SK-N-MC (cell line): ENCODE results near the gene HOMER3.
"Not testable (repeated sequence)": the region's sequence is repeated elsewhere in the genome, so short reads cannot be mapped to it uniquely, and the experiment has no call there.

Experiments
- DNase-seq: peaks from one replicate; pipeline ENCODE4 v3.0.0-alpha.2; 2011; ENCODE audit warnings: low read depth, low spot score
- H3K27ac ChIP-seq: fragments of 200-600 bp; sonication (generic); 2 replicates; pipeline ENCODE4 v1.5.1; 2016; ENCODE audit warnings: mixed run types
- H3K36me3 ChIP-seq: fragments of 200-600 bp; sonication (generic); 2 replicates; pipeline ENCODE4 v1.6.1; 2017; ENCODE audit warnings: antibody characterized with exemption, low read length, mixed read lengths; ENCODE audit not compliant: insufficient read depth
- H3K4me3 ChIP-seq: fragments of 200-600 bp; sonication (generic); 2 replicates; pipeline ENCODE4 v1.5.1; 2016
- H3K9ac ChIP-seq: fragments of 200-600 bp; sonication (generic); 2 replicates; pipeline ENCODE4 v1.8.0; 2017; ENCODE audit warnings: mixed run types, mixed read lengths; ENCODE audit not compliant: insufficient read length
- H3K9me3 ChIP-seq: fragments of 200-600 bp; sonication (generic); 2 replicates; pipeline ENCODE4 v1.6.1; 2017; ENCODE audit warnings: low read depth, mild to moderate bottlenecking, antibody characterized with exemption, low read length, moderate library complexity, mixed read lengths
- EZH2 ChIP-seq: fragments of 200-600 bp; sonication (generic); IDR thresholded peaks from one replicate; pipeline ENCODE4 v1.6.1; 2017; ENCODE audit warnings: antibody characterized with exemption
- FOXP2 ChIP-seq: optimal IDR thresholded peaks from 2 replicates; pipeline ENCODE3; 2011; ENCODE audit warnings: mild to moderate bottlenecking, moderate library complexity; ENCODE audit not compliant: insufficient read depth; ENCODE audit errors: extremely low read length, control extremely low read depth
- POLR2AphosphoS5 ChIP-seq: IDR thresholded peaks from 2 replicates; pipeline ENCODE4 v1.6.1; 2012; ENCODE audit warnings: mild to moderate bottlenecking, low read depth, low read length, borderline replicate concordance

Gene HOMER3

DNA sequence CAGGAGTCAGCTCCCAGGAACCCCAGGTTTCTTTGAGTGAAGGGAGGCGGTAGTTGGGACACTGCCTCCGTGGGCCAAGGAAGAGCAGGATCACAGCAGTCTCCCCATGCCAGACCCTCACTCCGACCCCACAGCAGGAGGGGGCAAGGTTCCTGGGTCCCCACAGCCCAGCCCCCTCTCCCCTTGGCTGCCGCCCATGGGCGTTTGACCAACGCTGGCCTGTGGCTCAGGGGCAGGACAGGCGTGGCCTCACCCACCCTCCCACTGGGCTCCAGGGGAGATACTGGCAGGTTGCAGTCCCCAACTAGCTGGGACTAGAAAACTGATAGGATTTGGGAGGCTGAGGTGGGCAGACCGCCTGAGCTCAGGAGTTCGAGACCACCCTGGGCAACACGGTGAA lies 31.0 kb downstream of the HOMER3 start:
- no peak overlapping the region for H3K4me3 ChIP-seq
- no peak overlapping the region for H3K9ac ChIP-seq
- H3K9me3 ChIP-seq, result no peaks in the 10 kb centered on the region
- H3K36me3 ChIP-seq, result no peaks in the 10 kb centered on the region; the same call in 1 of the 2 replicates
- no peak for TF ChIP-seq EZH2
- no peak for TF ChIP-seq POLR2AphosphoS5
- TF ChIP-seq FOXP2, result no peak
- no peak overlapping the region for H3K27ac ChIP-seq
- DNase-seq, result no peak

DNA sequence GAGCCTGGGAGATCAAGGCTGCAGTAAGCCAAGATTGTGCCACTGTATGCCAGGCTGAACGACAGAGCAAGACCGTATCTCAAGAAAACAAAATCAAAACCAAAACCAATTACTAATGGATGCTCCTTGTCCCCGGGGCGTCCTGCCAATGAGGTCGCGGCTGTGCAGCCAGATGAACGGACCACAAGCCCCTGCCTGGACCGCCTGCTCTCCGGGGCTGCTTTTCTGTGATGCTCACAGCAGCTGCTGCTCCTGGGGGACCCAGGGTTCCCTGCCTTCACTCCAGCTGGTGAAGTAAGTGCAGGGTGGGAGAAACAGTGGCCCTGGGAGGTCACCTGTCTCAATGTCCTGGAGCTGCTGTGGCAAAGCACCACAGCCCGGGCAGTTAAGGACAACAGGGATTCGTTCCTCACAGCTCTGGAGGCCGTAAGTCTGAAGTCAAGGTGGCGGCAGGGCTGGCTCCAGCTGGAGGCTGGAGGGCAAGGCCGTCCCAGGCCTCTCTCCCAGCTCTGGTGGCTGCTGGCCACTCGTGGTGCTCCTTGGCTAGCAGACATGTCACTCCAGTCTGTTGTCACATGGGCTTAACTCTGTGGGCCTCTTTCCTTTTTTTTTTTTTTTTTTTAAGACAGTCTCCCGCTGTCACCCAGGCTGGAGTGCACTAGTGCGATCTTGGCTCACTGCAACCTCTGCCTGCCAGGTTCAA lies 31.9 kb downstream of the HOMER3 start:
- no peak for TF ChIP-seq FOXP2
- TF ChIP-seq EZH2, result no peak
- no peak for TF ChIP-seq POLR2AphosphoS5
- DNase-seq, result no peak

DNA sequence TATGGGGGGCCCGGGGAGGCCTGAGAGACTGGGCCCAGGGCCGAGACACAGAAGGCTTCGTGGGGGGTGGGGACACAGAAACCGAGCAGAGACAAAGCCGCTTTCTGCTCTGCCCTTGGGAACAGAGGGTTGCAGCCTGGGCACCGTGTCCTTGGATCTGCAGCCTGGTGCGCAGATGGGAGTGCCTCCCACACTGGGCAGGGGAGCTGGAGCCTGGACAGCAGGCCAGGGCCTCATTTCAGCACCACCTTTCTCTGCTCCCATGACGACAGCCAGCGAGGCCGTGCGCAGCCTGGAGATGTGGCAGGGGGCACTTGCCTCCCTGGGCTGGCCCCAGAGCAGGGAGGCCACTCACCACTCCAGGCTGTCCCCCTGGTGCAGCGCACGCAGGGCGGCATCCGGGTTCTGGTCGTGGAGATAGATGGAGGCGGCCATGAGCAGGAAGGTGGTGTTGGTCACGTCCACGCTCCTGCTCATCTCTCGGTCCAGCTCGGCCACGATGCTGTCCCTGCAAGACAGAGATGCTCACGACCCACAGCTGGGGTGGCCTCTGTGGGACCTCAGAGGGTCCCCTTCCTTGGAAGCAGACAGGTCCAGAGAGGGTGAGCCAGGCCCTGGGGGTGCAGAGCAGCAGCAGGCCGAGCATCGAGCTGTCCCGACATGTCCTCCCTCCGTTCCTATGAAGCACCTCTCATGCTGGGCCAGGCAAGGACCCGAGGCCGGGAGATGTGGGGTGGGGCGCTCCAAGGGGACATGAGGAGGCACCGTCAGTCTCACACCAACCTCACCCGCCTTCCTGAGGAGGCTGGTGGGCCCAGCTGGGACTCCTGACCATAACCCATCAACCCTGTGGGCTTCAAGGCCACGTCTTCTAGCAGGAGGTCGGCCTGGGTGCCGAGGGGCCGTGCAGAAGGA lies 34.2 kb downstream of the HOMER3 start:
- no peaks in the 10 kb centered on the region for H3K36me3 ChIP-seq

More for the DNA sequence above, 31.9 kb downstream of the HOMER3 start:
- Histone ChIP-seq H3K36me3 (no peaks in the 10 kb centered on the region; the same call in 1 of the 2 replicates), H3K9ac (no peak overlapping the region), H3K27ac (no peak overlapping the region), H3K4me3 (no peak overlapping the region), H3K9me3 (no peaks in the 10 kb centered on the region)

DNA sequence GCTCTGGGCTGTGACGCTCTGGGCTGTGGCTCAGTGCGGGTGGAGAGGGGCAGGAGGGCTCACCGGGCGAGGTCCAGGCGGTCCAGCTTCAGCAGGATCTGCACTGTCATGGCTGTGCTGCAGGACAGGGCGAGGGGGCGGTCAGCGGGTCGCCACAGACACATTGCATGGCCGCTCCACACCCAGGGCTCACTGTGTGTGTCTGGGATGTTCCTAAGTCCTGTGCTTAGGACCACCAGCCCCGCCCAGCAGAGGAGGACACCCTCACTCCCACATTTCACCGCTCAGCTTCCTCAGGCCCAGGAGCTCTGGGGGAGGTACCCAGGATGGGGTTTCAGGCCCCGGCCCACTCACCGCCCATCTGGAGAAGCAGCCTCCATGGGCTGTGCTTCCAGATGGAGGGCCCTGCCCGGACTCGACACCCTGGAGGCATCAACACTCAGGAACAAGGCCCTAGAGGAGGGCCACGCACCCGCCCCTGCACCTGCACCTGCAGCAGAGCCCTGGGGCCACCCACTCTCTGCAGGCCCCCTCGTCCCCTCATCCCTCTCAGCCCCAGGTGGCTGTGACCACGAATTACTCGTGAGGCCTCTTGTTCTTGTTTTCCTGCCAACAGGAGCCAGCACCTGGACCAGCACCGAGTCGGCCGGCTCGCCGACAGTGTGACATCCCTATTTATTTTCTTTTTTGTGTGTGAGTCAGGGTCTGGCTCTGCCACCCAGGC lies 35.3 kb downstream of the HOMER3 start:
- H3K27ac ChIP-seq, result no peak overlapping the region
- H3K4me3 ChIP-seq, result no peak overlapping the region
- peaks cover 4% of the 10 kb centered on the region; the same call in 1 of the 2 replicates for H3K36me3 ChIP-seq
- no peaks in the 10 kb centered on the region for H3K9me3 ChIP-seq
- no peak for DNase-seq
- TF ChIP-seq POLR2AphosphoS5, result no peak
- no peak for TF ChIP-seq EZH2
- TF ChIP-seq FOXP2, result no peak
- no peak overlapping the region for H3K9ac ChIP-seq

More for the DNA sequence above, 34.2 kb downstream of the HOMER3 start:
- DNase-seq, result no peak
- H3K9me3 ChIP-seq, result no peaks in the 10 kb centered on the region
- H3K9ac ChIP-seq, result no peak overlapping the region
- TF ChIP-seq EZH2 (no peak), FOXP2 (no peak), POLR2AphosphoS5 (no peak)
- no peak overlapping the region for H3K27ac ChIP-seq
- no peak overlapping the region for H3K4me3 ChIP-seq

DNA sequence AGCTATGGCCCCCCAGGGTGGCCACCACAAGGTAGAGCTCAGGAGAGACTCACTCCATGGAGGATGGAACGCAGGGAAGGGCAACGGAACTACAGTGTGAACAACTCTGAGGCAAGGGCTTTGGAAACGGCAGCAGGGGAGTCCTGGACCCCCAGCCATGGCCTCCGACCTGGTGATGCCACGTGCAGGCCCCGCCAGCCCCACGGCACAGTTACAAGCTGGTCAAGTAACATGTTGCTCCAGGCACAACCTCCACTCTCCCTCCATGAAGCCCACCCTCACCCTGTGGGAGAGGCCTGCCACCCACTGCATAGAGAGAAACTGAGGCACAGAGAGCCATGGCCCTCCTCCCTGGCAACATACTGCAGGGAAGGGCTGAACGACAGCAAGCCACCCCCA lies 36.0 kb downstream of the HOMER3 start:
- Histone ChIP-seq H3K4me3 (no peak overlapping the region), H3K27ac (no peak overlapping the region), H3K9ac (no peak overlapping the region), H3K9me3 (no peaks in the 10 kb centered on the region), H3K36me3 (peaks cover 4% of the 10 kb centered on the region; the same call in 1 of the 2 replicates)
- TF ChIP-seq FOXP2 (no peak), EZH2 (no peak), POLR2AphosphoS5 (no peak; the same call in 1 of the 2 replicates)
- no peak for DNase-seq

DNA sequence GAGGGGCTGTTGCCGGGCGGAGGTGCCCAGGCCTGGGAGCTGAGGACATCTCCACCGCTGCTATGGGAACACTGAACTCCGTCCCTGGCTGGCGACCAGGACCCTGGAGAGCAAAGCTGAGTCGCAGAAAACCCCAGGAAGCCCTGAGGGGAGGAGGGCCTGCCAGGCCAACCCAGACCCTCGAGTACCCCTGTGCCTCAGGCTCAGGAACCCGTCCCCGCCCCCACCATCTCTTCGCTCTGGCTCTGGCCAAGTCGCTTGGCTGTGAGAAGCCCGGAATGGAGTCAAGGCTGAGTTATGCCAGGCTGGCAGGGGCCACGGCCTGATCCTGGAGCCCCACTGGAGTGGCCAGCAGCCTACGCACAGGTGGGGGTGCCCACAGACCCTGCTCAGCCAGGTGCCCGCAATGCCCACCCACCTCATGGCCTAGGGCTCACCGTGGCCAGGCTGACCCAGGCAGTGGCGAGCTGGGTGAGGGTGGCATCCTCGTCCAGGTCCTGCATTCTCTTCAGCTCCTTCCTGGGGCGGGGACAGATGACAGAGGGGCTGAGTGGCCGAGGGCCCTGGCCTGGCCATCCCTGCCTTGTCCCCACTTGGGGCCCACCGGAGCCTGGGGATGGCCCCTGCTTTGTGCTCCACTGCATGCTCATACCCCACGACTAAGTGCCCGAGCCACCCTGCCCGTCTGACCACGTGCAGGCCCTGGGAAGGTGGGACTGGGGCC lies 36.5 kb downstream of the HOMER3 start:
- Histone ChIP-seq H3K9ac (no peak overlapping the region), H3K4me3 (no peak overlapping the region), H3K36me3 (peaks cover 4% of the 10 kb centered on the region; the same call in 1 of the 2 replicates), H3K27ac (no peak overlapping the region), H3K9me3 (no peaks in the 10 kb centered on the region)
- no peak for DNase-seq
- no peak for TF ChIP-seq EZH2
- no peak for TF ChIP-seq FOXP2
- no peak for TF ChIP-seq POLR2AphosphoS5

DNA sequence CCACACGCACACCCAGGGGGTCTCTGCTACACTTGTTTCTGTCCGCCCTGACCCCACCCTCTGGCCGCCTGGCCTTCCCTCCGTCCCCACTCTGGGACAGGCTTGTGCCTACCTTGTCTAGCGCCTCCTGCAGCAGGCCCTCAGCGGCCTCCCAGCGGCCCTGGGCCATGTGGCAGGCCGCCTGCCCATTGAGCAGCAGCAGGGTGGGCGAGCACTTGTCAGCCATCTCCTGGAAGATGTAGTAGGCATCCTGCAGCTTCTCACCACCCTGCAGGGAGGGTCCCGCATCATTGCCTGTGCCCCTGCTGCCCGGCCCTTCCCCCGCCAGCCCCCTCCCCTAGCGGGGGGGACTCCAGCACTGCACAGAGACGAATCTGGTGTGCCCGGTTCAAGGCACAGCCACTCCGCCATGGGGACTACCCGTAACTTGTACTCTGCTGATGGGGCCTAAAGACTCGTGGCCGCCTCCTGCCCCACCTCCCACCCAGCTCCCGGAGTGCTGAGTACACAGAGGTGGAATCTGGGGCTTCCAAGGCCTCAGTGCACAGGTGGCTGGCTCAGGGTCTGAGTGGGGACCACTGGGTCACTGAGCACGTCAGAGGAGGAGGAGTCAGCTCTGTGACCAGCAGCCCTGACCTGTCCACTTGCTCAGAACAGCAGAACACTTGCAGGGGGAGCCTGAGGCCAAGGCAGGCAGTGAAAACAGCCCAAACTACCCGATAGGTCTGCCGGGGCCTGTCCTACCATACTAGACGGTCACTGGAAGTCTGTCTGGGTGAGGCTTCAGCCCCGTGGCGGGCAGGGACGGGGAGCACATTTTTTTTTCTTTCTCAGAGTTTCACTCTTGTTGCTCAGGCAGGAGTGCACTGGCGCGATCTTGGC lies 37.6 kb downstream of the HOMER3 start:
- Histone ChIP-seq H3K9ac (no peak overlapping the region), H3K9me3 (no peaks in the 10 kb centered on the region), H3K36me3 (peaks cover 4% of the 10 kb centered on the region; the same call in 1 of the 2 replicates), H3K27ac (peak overlapping the region; percentile 42; the same call in 1 of the 2 replicates), H3K4me3 (no peak overlapping the region)
- DNase-seq, result no peak
- TF ChIP-seq EZH2 (no peak), FOXP2 (no peak), POLR2AphosphoS5 (no peak)

DNA sequence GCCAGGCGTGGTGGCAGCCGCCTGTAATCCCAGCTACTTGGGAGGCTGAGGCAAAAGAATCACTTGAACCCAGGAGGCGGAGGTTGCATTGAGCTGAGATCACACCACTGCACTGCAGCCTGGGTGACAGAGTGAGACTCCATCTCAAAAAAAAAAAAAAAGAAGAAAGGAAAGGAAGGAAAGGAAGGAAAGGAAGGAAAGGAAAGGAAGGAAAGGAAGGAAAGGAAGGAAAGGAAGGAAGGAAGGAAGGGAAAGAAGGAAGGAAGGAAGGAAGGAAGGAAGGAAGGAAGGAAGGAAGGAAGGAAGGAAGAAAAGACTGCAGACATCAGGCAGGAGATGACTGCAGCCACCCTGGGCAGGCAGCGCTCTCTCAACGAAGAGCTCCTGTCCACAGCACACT lies 38.5 kb downstream of the HOMER3 start:
- not testable (repeated sequence) for H3K9ac ChIP-seq, DNase-seq, H3K36me3 ChIP-seq, H3K9me3 ChIP-seq, H3K4me3 ChIP-seq
- H3K27ac ChIP-seq, result peak overlapping the region; percentile 42; the same call in 1 of the 2 replicates
